ENCODE results near the gene HFM1. TPM values are rescaled to one million over a fixed set of nuclear protein-coding genes. Genes with fewer than 3 reads are reported as not detected.

HFM1 gene
- polyA plus RNA-seq, 1 donor (not counting 4 experiments of a cell fraction or from before 2014, with no cell fraction given), result not detected

- H4K20me1 ChIP-seq (ENCODE audit: control insufficient read depth, extremely low read depth, insufficient read depth, low read length), result no peaks in the 10 kb centered on the region
- DNase-seq (ENCODE audit: low read depth, low spot score) (no peak), FAIRE-seq (no peak)
- no peaks in the 10 kb centered on the region for H3K36me3 ChIP-seq (ENCODE audit: control insufficient read depth in 2 of 2, extremely low read depth in 1 of 2, insufficient read depth in 2 of 2, low read length in 2 of 2)
- no peaks in the 10 kb centered on the region for H3K27me3 ChIP-seq (ENCODE audit: control insufficient read depth, extremely low read depth, insufficient read depth, low read length)
- H3K4me3 ChIP-seq (ENCODE audit: control insufficient read depth in 2 of 3, extremely low read depth in 1 of 3, insufficient read depth in 2 of 3, low read depth in 1 of 3, low read length in 3 of 3), result no peak overlapping the region
- no peaks in the 10 kb centered on the region for H3K9me1 ChIP-seq (ENCODE audit: control insufficient read depth, extremely low read depth, insufficient read depth, low read length)
- dilution Hi-C loops (cut with MboI; ENCODE audit: extremely low pct_ligation_motif_present, low sequenced_read_pairs), result no loop called here
- H3K4me1 ChIP-seq (ENCODE audit: control insufficient read depth, extremely low read depth, insufficient read depth, low read length), result no peaks in the 10 kb centered on the region
- no peak overlapping the region for H3K4me2 ChIP-seq (ENCODE audit: control insufficient read depth, extremely low read depth, insufficient read depth, low read depth, low read length)
- no peak overlapping the region for H3K27ac ChIP-seq (ENCODE audit: control insufficient read depth, insufficient read depth, low read length)
- no peak overlapping the region for H3K9ac ChIP-seq (ENCODE audit: control insufficient read depth, extremely low read depth, insufficient read depth, low read length)
- no peak overlapping the region for H2AFZ ChIP-seq (ENCODE audit: control insufficient read depth, low read length)
- no peaks in the 10 kb centered on the region for H3K9me3 ChIP-seq (ENCODE audit: control insufficient read depth, low read depth, low read length)
- TF ChIP-seq EZH2 (IDR thresholded peaks at IDR 0.05; ENCODE audit: low read length), result no peak
- no peaks in the 10 kb centered on the region for H3K79me2 ChIP-seq (ENCODE audit: control insufficient read depth, insufficient read depth, low read length)
These were observed 143.0 kb downstream of the HFM1 start for GRCh38 chr1:91261655-91262054.

DNA sequence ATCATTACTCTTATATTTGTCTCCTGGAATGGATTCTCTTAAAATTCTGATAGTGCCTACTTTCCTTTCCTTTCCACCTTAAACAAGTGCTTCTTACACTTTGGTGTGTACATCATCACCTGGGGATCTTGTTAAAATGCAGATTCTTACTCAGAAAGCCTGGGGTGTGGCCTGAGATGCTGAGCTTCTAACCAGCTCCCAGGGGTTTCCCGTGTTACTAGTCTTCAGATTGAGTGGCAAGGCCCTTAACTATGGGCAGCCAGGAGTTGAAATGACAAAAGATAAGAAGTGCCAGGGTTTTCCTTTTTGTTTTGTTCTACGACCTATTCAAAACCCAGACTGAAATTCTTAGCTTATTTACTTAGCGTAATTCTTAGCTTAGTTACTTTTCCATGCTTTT lies 159.2 kb downstream of the HFM1 start:
- FAIRE-seq, result no peak
- TF ChIP-seq, protein P1, sequence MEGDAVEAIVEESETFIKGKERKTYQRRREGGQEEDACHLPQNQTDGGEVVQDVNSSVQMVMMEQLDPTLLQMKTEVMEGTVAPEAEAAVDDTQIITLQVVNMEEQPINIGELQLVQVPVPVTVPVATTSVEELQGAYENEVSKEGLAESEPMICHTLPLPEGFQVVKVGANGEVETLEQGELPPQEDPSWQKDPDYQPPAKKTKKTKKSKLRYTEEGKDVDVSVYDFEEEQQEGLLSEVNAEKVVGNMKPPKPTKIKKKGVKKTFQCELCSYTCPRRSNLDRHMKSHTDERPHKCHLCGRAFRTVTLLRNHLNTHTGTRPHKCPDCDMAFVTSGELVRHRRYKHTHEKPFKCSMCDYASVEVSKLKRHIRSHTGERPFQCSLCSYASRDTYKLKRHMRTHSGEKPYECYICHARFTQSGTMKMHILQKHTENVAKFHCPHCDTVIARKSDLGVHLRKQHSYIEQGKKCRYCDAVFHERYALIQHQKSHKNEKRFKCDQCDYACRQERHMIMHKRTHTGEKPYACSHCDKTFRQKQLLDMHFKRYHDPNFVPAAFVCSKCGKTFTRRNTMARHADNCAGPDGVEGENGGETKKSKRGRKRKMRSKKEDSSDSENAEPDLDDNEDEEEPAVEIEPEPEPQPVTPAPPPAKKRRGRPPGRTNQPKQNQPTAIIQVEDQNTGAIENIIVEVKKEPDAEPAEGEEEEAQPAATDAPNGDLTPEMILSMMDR (optimal IDR thresholded peaks at IDR 0.05 in 1 of 3, IDR thresholded peaks at IDR 0.05 in 1 of 3, conservative IDR thresholded peaks at IDR 0.05 in 1 of 3; ENCODE audit: extremely low read depth in 1 of 3, insufficient read depth in 2 of 3, low read length in 3 of 3), result no peak
- TF ChIP-seq EZH2 (IDR thresholded peaks at IDR 0.05; ENCODE audit: low read length), result no peak
- H3K9ac ChIP-seq (ENCODE audit: control insufficient read depth, extremely low read depth, insufficient read depth, low read length), result no peak overlapping the region

DNA sequence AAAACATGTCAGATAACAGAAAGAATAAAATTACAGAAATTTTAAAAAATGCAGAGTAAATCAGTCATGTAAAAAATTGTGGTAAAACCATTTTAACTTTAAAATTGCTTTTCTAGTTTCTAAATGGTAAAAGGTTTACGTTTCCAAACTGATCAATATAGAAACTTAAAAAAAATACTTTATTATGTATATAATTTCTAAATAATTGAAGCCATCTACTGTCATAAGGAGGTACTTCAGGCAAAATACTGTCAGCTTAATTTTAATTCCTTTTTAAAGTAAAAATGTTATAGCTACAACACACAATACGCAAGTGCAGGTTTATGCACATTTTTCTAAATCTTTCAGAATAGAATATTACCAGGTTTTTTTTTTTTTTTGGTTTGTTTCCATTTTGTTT lies 159.9 kb downstream of the HFM1 start:
- DNase-seq (ENCODE audit: low read depth, low spot score) (no peak), FAIRE-seq (no peak)
- no peaks in the 10 kb centered on the region for H4K20me1 ChIP-seq (ENCODE audit: control insufficient read depth, extremely low read depth, insufficient read depth, low read length)
- no peaks in the 10 kb centered on the region for H3K36me3 ChIP-seq (ENCODE audit: control insufficient read depth in 2 of 2, extremely low read depth in 1 of 2, insufficient read depth in 2 of 2, low read length in 2 of 2)
- no peaks in the 10 kb centered on the region for H3K4me1 ChIP-seq (ENCODE audit: control insufficient read depth, extremely low read depth, insufficient read depth, low read length)
- no peaks in the 10 kb centered on the region for H3K9me3 ChIP-seq (ENCODE audit: control insufficient read depth, low read depth, low read length)
- H3K79me2 ChIP-seq (ENCODE audit: control insufficient read depth, insufficient read depth, low read length), result no peaks in the 10 kb centered on the region
- H2AFZ ChIP-seq (ENCODE audit: control insufficient read depth, low read length), result no peak overlapping the region
- no peaks in the 10 kb centered on the region for H3K9me1 ChIP-seq (ENCODE audit: control insufficient read depth, extremely low read depth, insufficient read depth, low read length)
- dilution Hi-C loops (cut with MboI; ENCODE audit: extremely low pct_ligation_motif_present, low sequenced_read_pairs), result no loop called here
- H3K27me3 ChIP-seq (ENCODE audit: control insufficient read depth, extremely low read depth, insufficient read depth, low read length), result no peaks in the 10 kb centered on the region
- H3K4me2 ChIP-seq (ENCODE audit: control insufficient read depth, extremely low read depth, insufficient read depth, low read depth, low read length), result no peak overlapping the region
- H3K4me3 ChIP-seq (ENCODE audit: control insufficient read depth in 2 of 3, extremely low read depth in 1 of 3, insufficient read depth in 2 of 3, low read depth in 1 of 3, low read length in 3 of 3), result no peak overlapping the region
- TF ChIP-seq, protein P1 (optimal IDR thresholded peaks at IDR 0.05 in 1 of 3, IDR thresholded peaks at IDR 0.05 in 1 of 3, conservative IDR thresholded peaks at IDR 0.05 in 1 of 3; ENCODE audit: extremely low read depth in 1 of 3, insufficient read depth in 2 of 3, low read length in 3 of 3), result no peak
- no peak for TF ChIP-seq EZH2 (IDR thresholded peaks at IDR 0.05; ENCODE audit: low read length)
- H3K27ac ChIP-seq (ENCODE audit: control insufficient read depth, insufficient read depth, low read length), result no peak overlapping the region
- no peak overlapping the region for H3K9ac ChIP-seq (ENCODE audit: control insufficient read depth, extremely low read depth, insufficient read depth, low read length)

More for the DNA sequence above, 159.2 kb downstream of the HFM1 start:
- dilution Hi-C loops (cut with MboI; ENCODE audit: extremely low pct_ligation_motif_present, low sequenced_read_pairs), result no loop called here
- no peaks in the 10 kb centered on the region for H3K27me3 ChIP-seq (ENCODE audit: control insufficient read depth, extremely low read depth, insufficient read depth, low read length)
- H3K27ac ChIP-seq (ENCODE audit: control insufficient read depth, insufficient read depth, low read length), result no peak overlapping the region
- no peak overlapping the region for H3K4me2 ChIP-seq (ENCODE audit: control insufficient read depth, extremely low read depth, insufficient read depth, low read depth, low read length)
- no peaks in the 10 kb centered on the region for H4K20me1 ChIP-seq (ENCODE audit: control insufficient read depth, extremely low read depth, insufficient read depth, low read length)
- no peaks in the 10 kb centered on the region for H3K4me1 ChIP-seq (ENCODE audit: control insufficient read depth, extremely low read depth, insufficient read depth, low read length)
- no peak for DNase-seq (ENCODE audit: low read depth, low spot score)
- H3K9me3 ChIP-seq (ENCODE audit: control insufficient read depth, low read depth, low read length), result no peaks in the 10 kb centered on the region
- H3K79me2 ChIP-seq (ENCODE audit: control insufficient read depth, insufficient read depth, low read length), result no peaks in the 10 kb centered on the region
- H2AFZ ChIP-seq (ENCODE audit: control insufficient read depth, low read length), result no peak overlapping the region
- no peaks in the 10 kb centered on the region for H3K9me1 ChIP-seq (ENCODE audit: control insufficient read depth, extremely low read depth, insufficient read depth, low read length)
- H3K4me3 ChIP-seq (ENCODE audit: control insufficient read depth in 2 of 3, extremely low read depth in 1 of 3, insufficient read depth in 2 of 3, low read depth in 1 of 3, low read length in 3 of 3), result no peak overlapping the region
- no peaks in the 10 kb centered on the region for H3K36me3 ChIP-seq (ENCODE audit: control insufficient read depth in 2 of 2, extremely low read depth in 1 of 2, insufficient read depth in 2 of 2, low read length in 2 of 2)

Measured in keratinocyte (primary cell).